ENCODE results near the gene HEPACAM2. TPM values are rescaled to one million over a fixed set of nuclear protein-coding genes. Genes with fewer than 3 reads are reported as not detected.

HEPACAM2 gene
- total RNA-seq, 1 experiment from 2014 or later, result not detected

GRCh38 chr7:93231799-93232672 is 5.8 kb upstream of the HEPACAM2 start, which contains the start of gene VPS50:
Gene VPS50, plus strand, starts transcription at chr7:93232366. Its CDS starts 102 bp downstream, at chr7:93232468.
- H3T11ph ChIP-seq (ENCODE audit: low read length), result no peak within 1 kb of the TSS
- Mint-ChIP-seq H3K36me3 (ENCODE audit: insufficient read depth in 1 of 3, low read depth in 3 of 3) (no peaks in the 10 kb centered on the region), H3K9me3 (no peaks in the 10 kb centered on the region), H3K4me3 (peak within 1 kb of the TSS; percentile 97 to 99), H3K27ac (peak within 1 kb of the TSS; percentile 90 to 99 (median 98)), H3K27me3 (ENCODE audit: low read depth) (no peaks in the 10 kb centered on the region; the same call in 1 of the 2 replicates), H3K4me1 (peaks cover 4% of the 10 kb centered on the region in 2 experiments; a peak in 3 of 4 replicates)
- no peaks in the 10 kb centered on the region for H3K9me3 ChIP-seq (ENCODE audit: control insufficient read depth, low read depth, low read length)
- H4K20me1 ChIP-seq (ENCODE audit: control insufficient read depth, insufficient read depth, insufficient read length), result no peaks in the 10 kb centered on the region
- no peak within 1 kb of the TSS for H2BK5ac ChIP-seq (ENCODE audit: insufficient read length, low read length)
- H3K18ac ChIP-seq (ENCODE audit: insufficient read length, low read depth, low read length), result peak within 1 kb of the TSS; percentile 37
- peak; percentile 98 for DNase-seq
- no peaks in the 10 kb centered on the region for H3K4me1 ChIP-seq (ENCODE audit: insufficient read depth, low read length)
- no peak within 1 kb of the TSS for H4K5ac ChIP-seq (ENCODE audit: insufficient read length, low read depth, low read length)
- H3K4ac ChIP-seq (ENCODE audit: low read depth, low read length), result no peak within 1 kb of the TSS
- no peak within 1 kb of the TSS for H4K91ac ChIP-seq (ENCODE audit: insufficient read length, low read depth, low read length)
- no peaks in the 10 kb centered on the region for H3K27me3 ChIP-seq (ENCODE audit: insufficient read depth, low read length)
- peaks cover 3% of the 10 kb centered on the region for H3K23me2 ChIP-seq (ENCODE audit: insufficient read length, low read depth, low read length, poor library complexity, severe bottlenecking)
- no peak within 1 kb of the TSS for H3K27ac ChIP-seq (ENCODE audit: insufficient read length, low read depth, low read length)
- no peak within 1 kb of the TSS for H2AK5ac ChIP-seq (ENCODE audit: insufficient read length, low read length)
- TF ChIP-seq CTCF (conservative IDR thresholded peaks at IDR 0.05), result peak; percentile 35; the same call in 2 of the 3 replicates
- no peak within 1 kb of the TSS for H3K56ac ChIP-seq (ENCODE audit: insufficient read length, low read depth, low read length)
- H3K14ac ChIP-seq (ENCODE audit: insufficient read depth, low read length), result no peak within 1 kb of the TSS
- no peak within 1 kb of the TSS for H3K23ac ChIP-seq (ENCODE audit: insufficient read length, low read depth, low read length)
- H2BK15ac ChIP-seq (ENCODE audit: low read depth, low read length), result no peak within 1 kb of the TSS
- no peak within 1 kb of the TSS for H2BK20ac ChIP-seq (ENCODE audit: low read depth, low read length, poor library complexity, severe bottlenecking)
- H4K8ac ChIP-seq (replicated peaks; ENCODE audit: insufficient read length, low read depth, low read length), result no peak within 1 kb of the TSS
- no peak within 1 kb of the TSS for H2BK120ac ChIP-seq (ENCODE audit: low read depth, low read length, poor library complexity, severe bottlenecking)
- H2BK12ac ChIP-seq (ENCODE audit: insufficient read length, low read depth, low read length), result no peak within 1 kb of the TSS
- no CpG with 5 or more reads among the region's 40 CpGs for WGBS (ENCODE audit: extremely low coverage, insufficient read length, low lambda C conversion rate)
- H3K79me2 ChIP-seq (ENCODE audit: insufficient read depth, low read length), result no peaks in the 10 kb centered on the region
- no peaks in the 10 kb centered on the region for H3K79me1 ChIP-seq (ENCODE audit: insufficient read depth, low read depth, low read length, poor library complexity, severe bottlenecking)
- peak within 1 kb of the TSS; percentile 74 for H3K9ac ChIP-seq (ENCODE audit: extremely low read depth, insufficient read length, low read length)
- H3K4me2 ChIP-seq (ENCODE audit: insufficient read depth, insufficient read length, low read length), result peak within 1 kb of the TSS; percentile 62
- peak within 1 kb of the TSS; percentile 84 for H2AFZ ChIP-seq (ENCODE audit: low read length)
